Measurements from ENCODE around the gene WT1.
"Not testable (repeated sequence)": the region's sequence is repeated elsewhere in the genome, so short reads cannot be mapped to it uniquely, and the experiment has no call there.

Gene WT1

DNA sequence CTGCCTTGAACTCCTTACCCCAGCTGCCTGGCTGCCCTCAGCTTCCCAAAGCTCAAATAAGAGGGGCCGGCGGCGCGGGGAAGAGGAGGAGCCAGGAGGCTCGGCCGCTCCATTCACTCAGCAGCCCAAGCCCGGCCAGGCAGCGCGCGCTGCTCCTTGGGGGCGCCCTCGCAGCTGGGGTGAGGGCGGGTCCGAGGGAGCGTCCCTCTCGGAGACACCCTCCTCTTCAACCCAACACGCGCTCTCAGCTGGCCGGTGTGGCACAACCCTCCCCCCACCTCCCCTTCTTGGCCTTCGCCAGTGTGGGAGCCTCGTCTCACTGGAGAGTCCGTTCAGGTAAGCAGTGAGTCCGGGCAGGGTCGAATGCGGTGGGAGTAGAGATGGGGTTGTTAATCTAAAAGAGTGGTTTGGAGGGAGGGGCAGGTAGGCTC, at the start of gene WT1:
WT1 (minus strand) TSS at position 29 of the 431 bp plus-strand sequence.
- DNase-seq (ENCODE audit: extremely low read depth in 1 of 2, low read depth in 1 of 2): no peak

DNA sequence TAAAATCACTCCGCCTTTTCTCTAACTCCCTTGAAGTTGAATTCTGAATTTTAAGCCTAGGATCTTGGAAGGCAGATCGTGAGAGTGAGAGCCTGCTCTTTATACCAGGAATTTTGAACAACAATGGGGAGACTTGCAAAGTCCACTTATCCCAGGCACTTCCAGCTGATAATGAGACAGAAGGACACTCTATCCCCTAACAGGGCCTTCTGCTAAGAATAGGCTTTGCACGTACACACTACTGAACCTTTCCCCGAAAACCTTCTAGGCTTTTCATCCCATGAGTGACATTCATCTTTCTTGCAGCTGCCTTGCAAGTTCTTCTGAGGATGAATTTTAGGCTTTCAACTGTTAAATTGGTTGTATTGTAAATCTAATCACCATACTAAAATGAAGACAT, 44.0 kb upstream of the WT1 start:
- no peak for DNase-seq (ENCODE audit: extremely low read depth in 1 of 2, low read depth in 1 of 2)

DNA sequence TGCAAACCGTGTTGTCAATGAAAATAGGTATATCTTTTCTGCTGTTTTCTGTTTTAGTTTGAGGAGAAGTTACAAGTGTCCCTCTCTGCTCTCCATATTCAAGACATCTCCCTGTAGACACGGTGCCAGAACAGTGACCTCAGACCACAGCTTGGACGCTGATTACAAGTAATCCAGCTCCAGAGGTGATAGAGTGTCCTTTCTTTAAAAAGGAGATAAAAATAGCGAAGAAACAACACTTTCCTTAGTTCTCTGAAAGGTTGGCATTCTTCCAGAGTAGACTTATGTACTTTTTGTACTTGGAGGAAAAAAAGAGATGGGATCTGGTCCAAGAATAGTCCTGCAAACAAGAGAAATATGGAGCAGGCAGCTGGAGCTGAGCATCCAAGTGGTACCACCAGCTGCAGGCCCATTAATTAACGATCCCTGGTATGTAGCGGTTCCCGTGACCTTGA, 43.0 kb upstream of the WT1 start:
- DNase-seq (ENCODE audit: extremely low read depth in 1 of 2, low read depth in 1 of 2): no peak

DNA sequence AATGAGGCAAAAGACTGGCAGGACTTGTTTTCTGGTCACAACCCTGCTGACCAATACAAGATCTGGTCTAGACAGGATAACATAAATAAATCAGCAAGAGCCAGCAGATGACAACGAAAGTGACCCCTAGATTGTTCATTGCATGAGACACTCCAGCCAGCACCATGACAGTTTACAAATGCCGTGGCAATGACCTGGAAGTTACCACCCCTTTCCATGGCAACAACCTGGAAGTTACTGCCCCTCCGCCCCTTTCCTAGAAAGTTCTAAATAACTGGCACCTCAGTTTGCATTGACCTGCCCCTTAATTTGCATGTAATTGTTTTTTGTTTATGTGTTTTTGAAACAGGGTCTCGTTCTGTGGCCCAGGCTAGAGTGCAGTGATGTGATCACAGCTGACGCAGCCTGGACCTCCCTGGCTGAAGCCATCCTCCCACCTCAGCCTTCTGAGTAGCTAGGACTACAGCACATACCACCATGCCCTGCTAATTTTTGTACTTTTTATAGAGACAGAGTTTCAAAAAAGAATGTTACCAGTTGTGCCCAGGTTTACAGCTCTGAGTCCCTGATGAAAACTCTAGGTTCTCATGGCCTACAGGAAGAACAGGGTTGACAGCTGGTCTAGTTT, 38.1 kb upstream of the WT1 start:
- DNase-seq (ENCODE audit: extremely low read depth in 1 of 2, low read depth in 1 of 2): no peak

DNA sequence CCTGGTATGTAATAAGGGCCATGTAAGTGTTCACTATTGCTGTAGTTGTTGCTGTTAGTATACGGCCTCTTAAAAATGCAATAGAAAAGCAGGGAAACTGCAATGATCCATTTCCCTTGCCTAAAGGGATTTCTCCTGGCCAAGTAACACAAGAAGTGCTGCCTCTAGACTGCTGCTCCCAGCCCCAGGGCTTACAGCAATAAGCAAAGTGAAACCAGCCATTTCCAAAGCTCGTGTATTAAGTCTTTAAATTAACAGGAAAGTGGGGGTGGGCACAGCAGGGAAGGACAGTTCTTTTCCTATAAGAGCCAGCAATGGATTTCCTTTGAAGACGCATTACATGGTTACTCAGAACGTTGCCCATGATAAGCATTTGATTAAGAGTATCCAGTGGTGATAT, 36.9 kb upstream of the WT1 start:
- no peak for DNase-seq (ENCODE audit: extremely low read depth in 1 of 2, low read depth in 1 of 2)

DNA sequence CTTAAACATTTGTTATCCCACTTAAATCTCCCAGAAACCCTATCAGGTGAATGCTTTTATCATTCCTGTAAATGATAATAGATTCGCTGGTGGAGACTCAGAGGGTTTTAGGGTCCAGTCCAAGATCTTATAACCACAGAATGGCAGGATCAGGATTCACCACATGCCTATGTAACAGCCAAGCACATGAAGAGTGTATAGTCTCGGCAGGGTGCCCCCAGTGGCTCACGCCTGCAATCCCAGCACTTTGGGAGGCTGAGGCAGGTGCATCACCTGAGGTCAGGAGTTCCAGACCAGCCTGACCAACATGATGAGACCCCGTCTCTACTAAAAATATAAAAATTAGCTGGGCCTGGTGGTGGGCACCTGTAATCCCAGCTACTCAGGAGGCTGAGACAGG, 36.2 kb upstream of the WT1 start:
- not testable (repeated sequence) for DNase-seq (ENCODE audit: extremely low read depth in 1 of 2, low read depth in 1 of 2)

DNA sequence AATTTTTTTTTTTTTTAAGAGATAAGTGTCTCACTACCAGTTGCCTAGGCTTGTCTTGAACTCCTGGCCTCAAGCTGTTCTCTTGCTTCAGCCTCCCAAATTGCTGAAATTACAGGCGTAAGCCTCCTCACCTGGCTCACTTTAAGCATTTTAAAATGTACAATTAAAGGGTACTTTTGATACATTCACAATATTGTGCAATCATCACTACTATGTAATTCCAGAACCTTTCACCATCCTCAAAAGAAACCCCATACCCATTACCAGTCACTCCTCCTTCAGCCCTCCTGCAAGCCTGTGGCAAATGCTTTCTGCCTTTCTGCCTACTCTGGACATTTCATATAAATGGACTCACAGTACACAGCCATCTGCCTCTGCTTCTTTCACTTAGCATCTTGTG, 34.5 kb upstream of the WT1 start:
- no peak for DNase-seq (ENCODE audit: extremely low read depth in 1 of 2, low read depth in 1 of 2)

DNA sequence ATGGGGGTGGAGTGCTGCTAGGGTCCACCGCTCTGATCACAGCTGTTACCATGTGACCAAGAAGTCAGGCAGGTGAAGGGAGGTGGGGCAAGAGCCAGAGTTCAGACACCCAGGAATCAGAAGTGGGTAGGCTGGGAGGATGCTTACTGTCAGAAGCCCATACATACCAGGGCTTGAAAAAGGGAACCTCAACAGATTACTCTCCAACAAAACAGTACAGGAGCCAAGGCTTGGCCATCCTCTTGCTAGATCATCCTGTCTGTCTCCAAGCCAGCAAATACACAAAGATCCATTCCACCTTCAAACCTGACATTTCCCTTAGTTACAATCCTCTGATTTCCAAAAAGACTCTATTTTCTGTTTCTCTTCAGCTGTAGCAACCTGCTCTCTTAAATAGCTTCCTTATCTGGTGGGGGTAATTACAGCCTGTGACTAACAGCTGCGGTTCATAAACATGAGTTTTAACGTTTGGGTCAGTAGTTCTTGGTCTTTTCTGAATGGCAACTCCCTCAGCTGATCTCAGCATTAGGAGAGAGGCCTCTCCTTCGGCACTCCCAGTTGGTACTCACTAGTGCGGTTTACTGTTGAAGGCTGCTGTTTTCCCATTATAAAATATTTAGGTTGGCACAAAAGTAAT, 31.1 kb upstream of the WT1 start:
- no peak for DNase-seq (ENCODE audit: extremely low read depth in 1 of 2, low read depth in 1 of 2)

DNA sequence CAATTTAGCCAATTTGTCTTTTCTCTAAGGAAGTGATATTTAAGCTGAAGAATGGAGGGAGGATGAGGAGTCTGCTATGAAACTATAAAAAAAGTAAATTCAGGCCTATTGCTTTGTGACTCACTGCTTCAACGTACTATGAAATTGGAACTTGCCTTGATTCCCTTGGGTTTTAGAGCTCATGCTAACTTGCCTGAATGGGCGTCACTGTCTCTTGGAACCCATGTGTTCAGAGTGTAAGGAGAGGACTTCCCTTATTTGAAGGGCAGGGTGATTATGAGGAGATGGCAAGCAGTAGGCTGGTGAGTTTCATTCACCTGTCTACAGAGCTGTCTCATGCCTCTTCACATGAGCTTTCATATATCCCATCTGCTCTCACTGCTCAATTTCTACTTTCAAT, 28.7 kb upstream of the WT1 start:
- no peak for DNase-seq (ENCODE audit: extremely low read depth in 1 of 2, low read depth in 1 of 2)

DNA sequence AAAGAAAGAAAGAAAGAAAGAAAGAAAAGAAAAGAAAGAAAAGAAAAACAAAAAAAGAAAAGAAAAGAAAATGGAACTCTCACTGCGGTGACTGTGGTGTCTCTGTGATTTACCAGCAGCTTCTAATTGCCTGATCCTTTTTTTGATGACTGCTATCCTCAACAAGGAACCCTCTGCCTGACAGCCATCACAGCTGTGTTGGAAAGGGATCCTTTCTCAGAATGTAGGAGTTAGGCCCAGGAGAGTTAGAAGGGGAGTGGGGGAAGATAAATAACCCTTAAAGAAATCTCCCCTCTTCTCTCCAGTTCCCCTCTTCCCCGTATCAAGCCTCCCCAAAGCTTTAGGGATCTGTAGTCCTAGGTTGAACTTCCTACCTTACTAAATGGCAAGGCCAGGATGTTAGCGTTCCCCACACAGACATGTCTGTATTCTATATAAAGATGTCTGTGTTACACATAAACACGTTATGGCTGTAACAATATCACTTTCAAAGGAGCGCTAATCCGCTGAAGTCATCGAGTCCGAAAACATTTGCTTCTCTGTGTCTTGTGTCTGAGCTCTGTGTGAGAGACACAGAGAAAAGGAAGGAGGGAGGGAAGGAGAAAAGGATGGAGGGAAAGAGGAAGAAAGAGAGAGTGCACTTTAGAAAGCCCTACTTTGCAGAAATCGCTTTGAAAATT, 26.8 kb upstream of the WT1 start:
- DNase-seq (ENCODE audit: extremely low read depth in 1 of 2, low read depth in 1 of 2): no peak

DNA sequence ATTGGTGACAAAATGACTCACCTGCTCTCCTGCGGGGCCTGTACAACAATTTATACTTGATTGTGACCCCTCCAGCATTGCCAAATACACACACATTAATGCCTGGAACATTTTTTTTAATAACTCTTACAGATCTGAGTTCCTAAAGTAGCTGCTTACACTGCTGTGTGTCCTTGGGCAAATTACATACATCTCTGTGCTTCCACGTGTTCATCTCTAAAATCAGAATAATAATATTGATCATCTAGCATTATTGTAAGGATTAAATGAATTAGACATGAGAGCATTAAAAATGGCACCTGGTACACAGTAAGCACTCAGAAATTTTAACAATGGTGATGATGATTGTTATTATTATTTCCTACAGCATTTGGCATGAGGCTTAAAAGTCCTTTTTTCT, 21.5 kb upstream of the WT1 start:
- no peak for DNase-seq (ENCODE audit: extremely low read depth in 1 of 2, low read depth in 1 of 2)

DNA sequence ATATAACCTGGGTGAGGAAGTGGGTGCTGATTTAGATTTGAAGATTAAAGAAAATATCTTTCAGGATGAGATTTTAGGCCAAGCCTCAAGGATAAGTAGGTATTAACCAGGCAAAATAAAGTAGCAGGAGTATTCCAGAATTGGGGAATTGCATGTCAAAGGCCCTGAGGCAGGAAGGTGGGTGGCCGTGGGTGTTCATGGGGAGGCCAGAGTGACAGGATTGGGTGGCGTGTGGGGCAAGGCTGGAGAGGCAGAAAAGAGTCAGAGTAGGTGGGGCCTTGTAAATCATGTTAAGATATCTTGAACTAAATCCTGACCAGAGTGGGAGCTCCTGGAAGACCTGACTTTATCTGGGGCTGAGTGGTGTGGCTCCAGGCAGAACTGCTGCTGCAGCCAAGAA, 19.7 kb upstream of the WT1 start:
- DNase-seq (ENCODE audit: extremely low read depth in 1 of 2, low read depth in 1 of 2): no peak

DNA sequence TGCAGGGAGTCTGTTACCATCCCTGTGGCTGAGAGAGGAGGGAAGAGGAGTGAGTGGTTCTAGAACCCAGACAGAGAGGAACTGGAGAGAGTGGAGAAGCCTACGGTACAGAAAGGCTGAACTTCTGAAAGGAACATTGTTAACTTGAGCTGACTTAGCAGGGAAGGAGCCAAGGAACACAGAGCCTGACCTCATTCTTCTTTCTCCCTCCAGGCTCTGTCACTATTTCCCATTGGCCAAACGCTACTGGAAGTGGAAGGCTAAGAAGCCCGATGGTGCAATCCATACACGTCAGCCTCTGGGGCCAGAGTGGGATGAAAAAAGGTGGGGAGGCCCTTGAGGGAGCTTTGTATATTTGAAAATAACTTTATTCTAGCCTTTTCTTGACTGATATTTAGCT, 16.5 kb upstream of the WT1 start:
- no peak for DNase-seq (ENCODE audit: extremely low read depth in 1 of 2, low read depth in 1 of 2)

DNA sequence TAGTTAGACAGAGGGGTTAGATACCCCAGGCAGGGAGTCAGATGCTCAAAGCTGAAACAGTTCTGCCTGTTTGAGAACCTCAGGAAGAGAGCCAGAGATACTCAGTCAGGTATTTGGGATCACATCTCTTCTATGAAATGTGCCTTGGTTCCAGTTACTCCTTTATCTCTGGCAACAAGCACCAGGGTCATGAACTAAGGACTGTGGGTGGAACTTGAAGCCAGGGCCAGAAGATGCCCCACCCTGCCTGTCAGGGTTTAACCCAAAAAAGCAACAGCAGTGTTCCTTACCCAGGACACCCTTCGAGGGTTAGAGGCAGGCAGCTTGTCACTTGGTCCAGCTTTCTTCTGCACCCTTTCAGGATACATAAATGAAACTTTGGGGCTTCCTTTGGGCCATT, 15.0 kb upstream of the WT1 start:
- DNase-seq (ENCODE audit: extremely low read depth in 1 of 2, low read depth in 1 of 2): no peak

DNA sequence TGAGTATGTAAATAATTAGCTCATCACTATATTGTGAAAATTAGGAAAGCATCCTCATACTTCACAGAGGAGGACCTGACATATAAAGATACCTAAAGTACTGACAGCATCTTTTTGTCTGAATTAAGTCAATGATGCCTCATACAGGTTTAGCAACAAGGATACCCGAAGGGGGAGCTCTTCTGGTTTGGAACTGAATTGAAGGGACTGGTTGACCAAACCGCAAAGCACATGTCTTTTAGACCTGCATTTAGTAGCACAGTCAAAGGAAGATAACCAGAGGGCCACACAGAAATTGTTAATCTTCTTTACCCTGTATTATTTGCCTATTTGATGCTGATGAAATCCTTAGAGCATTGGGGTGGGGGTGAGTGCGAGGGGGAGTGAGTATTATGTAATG, 12.9 kb upstream of the WT1 start:
- DNase-seq (ENCODE audit: extremely low read depth in 1 of 2, low read depth in 1 of 2): no peak

DNA sequence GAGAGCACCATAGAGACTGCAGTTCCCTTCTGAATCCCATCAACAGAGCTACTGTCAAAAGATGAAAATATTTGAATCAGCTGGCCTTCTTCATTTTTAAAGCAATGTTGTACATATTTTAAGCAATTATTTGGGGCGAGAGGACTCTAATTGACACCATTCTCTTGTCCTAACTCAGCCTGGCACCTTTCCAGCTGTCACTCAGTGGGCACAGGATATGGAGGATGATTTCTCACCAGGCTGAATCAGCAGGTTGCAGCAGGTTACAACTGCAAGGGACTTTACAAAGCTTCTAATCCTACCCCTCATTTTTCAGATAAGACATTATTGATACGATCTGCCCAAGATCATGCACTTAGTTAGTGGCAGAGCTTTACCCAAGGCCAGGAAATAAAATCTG, 11.9 kb upstream of the WT1 start:
- no peak for DNase-seq (ENCODE audit: extremely low read depth in 1 of 2, low read depth in 1 of 2)

DNA sequence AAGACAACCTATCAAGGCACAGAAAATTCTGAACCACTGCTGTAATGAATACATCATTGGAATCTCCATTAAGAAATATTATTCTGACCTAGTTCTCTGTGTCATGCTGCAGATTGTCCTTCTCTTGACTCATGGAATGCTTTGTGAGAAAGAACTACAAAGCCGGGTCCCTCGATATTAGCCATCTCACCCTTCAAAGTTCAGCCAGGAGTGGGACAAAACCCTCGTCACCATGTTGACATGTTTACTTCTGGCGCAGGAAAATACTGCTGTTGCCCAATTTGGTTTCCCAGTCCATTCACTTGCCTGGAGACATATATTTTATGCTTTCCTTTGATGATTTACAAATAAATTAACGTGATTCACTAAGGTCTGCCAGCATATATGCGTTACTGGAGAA, 10.9 kb upstream of the WT1 start:
- no peak for DNase-seq (ENCODE audit: extremely low read depth in 1 of 2, low read depth in 1 of 2)

DNA sequence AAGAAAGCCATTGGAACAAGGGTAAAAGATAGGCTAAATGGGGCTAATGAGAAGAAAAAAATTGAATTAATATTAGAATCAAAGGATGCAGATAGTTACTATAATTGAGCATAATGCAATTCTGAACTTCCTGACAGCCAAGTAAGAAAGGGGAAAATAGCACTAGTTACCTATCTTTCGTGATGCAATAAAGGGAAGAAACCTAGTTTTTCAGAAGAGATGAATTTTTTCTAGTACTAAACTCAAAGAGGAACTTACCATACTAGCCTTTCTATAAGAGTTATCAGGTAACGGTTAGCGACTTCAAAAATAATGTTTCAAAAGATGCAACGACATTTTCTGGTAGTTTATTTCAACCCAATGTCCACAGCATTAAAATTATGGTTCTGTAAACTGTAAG, 8.8 kb upstream of the WT1 start:
- no peak for DNase-seq (ENCODE audit: extremely low read depth in 1 of 2, low read depth in 1 of 2)

DNA sequence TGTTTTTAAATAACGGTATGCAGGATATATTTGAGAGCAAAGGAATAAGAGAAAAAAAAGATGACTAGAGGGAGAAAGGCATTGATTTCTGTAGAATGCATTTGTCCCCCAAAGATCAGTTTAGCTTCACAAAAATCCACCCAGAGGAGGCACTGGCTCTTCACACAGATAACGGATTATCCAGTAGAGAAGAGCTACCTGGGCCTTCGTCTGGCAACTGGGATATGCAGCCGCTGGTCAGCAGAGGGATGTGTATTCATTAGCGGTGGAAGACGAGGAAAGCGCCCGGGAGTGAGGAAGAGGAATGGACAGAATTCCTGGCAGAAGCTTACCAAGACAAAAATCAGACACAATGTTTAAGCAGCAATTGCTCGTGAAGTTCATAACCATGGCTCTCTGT, 5.6 kb upstream of the WT1 start:
- no peak for DNase-seq (ENCODE audit: extremely low read depth in 1 of 2, low read depth in 1 of 2)

DNA sequence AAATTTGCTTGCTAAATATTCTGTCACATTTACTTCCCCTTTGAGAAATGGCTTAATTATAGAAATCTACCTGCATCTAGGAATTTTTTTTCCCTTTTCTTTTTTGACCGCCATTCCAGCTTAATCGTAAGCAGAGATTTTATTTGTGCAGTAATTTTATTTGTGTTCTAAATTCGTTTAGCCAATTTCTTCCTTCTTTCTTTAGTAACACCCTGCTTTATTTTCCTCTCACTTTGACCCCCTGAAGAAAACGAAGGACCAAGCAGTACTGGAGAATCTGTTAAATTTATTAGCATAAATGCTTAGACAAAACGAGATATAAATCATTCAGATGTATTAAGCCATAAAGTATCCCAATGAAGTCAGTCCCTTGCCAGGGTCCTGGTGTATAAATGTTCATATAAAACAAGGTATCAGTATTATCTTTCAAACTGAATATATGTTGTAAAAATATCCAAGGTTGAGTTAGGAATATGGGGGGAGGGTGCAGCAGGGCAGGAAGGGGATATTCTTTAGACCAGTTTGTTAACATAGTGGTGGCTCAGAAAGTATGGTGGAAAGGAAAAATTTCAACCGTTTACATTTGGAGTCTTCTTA, 5.1 kb upstream of the WT1 start:
- DNase-seq (ENCODE audit: extremely low read depth in 1 of 2, low read depth in 1 of 2): no peak

DNA sequence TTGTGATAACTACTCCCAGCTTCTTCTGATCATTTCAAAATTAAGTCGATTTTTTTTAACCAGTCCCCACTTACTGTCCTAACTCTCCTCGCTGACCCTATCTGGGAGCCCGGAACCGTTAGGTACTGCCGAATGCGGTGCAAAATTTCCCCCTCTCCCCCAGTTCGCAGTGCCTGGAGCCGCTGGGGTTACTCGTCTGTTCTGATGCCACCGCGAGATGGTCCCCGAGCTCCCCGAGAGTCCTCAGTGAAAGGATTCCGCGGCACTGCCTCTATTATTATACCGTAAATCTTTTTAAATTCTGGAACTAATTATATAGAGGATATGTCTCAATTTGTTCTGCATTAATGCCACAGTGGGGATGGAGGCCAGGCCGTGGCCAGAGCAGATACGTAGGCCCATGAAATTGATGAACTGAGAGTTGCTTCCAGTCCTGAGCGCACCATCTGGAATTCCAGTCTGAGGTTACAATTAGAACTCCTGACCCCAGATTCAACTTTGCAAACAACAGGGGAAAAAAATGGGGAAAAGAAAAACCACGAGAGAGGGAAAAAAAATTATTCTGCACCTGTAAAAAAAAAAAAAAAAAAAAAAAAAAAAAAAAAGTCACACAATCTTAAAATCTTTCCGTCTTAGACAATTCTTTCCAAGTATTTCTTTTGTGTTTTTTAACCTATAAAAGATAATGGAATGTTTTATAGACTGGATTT, 4.3 kb upstream of the WT1 start:
- no peak for DNase-seq (ENCODE audit: extremely low read depth in 1 of 2, low read depth in 1 of 2)

All from stimulated activated CD8-positive, alpha-beta memory T cell treated with anti-CD3 and anti-CD28 coated beads, Interleukin-7, amount 100 ng/mL, for 48 hours (primary cell).